ENCODE data around the gene ADAMTSL3.

The ADAMTSL3 gene

GRCh38 chr15:83653639-83654378, at the start of gene ADAMTSL3:
ADAMTSL3 (plus strand) TSS chr15:83654123; CDS start chr15:83655762, 1,639 bp downstream.
- DNase-seq = no peak

- DNase-seq = no peak
These were observed 49.4 kb upstream of the ADAMTSL3 start for GRCh38 chr15:83604549-83604948.

GRCh38 chr15:83605111-83605945, 48.6 kb upstream of the ADAMTSL3 start:
- DNase-seq = no peak

GRCh38 chr15:83610132-83610531, 43.8 kb upstream of the ADAMTSL3 start:
- DNase-seq = no peak

GRCh38 chr15:83610901-83611685, 42.8 kb upstream of the ADAMTSL3 start:
- no peak for DNase-seq

GRCh38 chr15:83612226-83612625, 41.7 kb upstream of the ADAMTSL3 start:
- DNase-seq = no peak

GRCh38 chr15:83612898-83613635, 40.9 kb upstream of the ADAMTSL3 start:
- DNase-seq = no peak

GRCh38 chr15:83613714-83614113, 40.2 kb upstream of the ADAMTSL3 start:
- no peak for DNase-seq

- DNase-seq = no peak
These were observed 37.1 kb upstream of the ADAMTSL3 start for GRCh38 chr15:83616840-83617239.

- no peak for DNase-seq
These were observed 27.6 kb upstream of the ADAMTSL3 start for GRCh38 chr15:83626171-83626802.

GRCh38 chr15:83631534-83631933, 22.4 kb upstream of the ADAMTSL3 start:
- DNase-seq = no peak

- DNase-seq = no peak
These were observed 10.7 kb upstream of the ADAMTSL3 start for GRCh38 chr15:83643201-83643600.

- DNase-seq = no peak
These were observed 9.5 kb upstream of the ADAMTSL3 start for GRCh38 chr15:83644439-83644838.

- no peak for DNase-seq
These were observed 3.1 kb upstream of the ADAMTSL3 start for GRCh38 chr15:83650831-83651230.

- DNase-seq = no peak
These were observed 2.4 kb upstream of the ADAMTSL3 start for GRCh38 chr15:83651541-83651940.

GRCh38 chr15:83652626-83653204, 1.2 kb upstream of the ADAMTSL3 start:
- no peak for DNase-seq

- no peak for DNase-seq
These were observed 660 bp upstream of the ADAMTSL3 start for GRCh38 chr15:83653288-83653638.

- no peak for DNase-seq
These were observed 685 bp downstream of the ADAMTSL3 start for GRCh38 chr15:83654379-83655236.

- no peak for DNase-seq
These were observed 1.3 kb downstream of the ADAMTSL3 start for GRCh38 chr15:83655237-83655616.

GRCh38 chr15:83656192-83656591, 2.3 kb downstream of the ADAMTSL3 start:
- no peak for DNase-seq
